Kidney (tissue), 14 donors: ENCODE results near the gene DUSP9. TPM values are rescaled to one million over a fixed set of nuclear protein-coding genes. Genes with fewer than 3 reads are reported as not detected.
A peak's percentile ranks its signal among the peaks of the same experiment; 100 is the strongest.

ENCODE experiments used
- DNase-seq, 5 donors: peaks; one replicate each; pipeline ENCODE4 v3.0.0-alpha.2; 2013 to 2020
- FAIRE-seq: peaks from 2 replicates; lab custom pipeline; 2012; peaks lifted over from hg19 to GRCh38; lab: Jason Lieb, UNC
- H3K27ac ChIP-seq, 2 donors: one replicate each; pipeline ENCODE4 v1.7.0; 2013; ENCODE audit warnings: low read depth in 2 of 2, low read length in 2 of 2, inconsistent platforms in 1 of 2
- H3K27me3 ChIP-seq: one replicate; pipeline ENCODE4 v1.7.1; 2013; ENCODE audit warnings: low read length, inconsistent platforms; ENCODE audit not compliant: control insufficient read depth, insufficient read depth
- H3K36me3 ChIP-seq, 3 donors: one replicate each; pipeline versions ENCODE4 v1.7.0 to v1.7.1; 2013; ENCODE audit warnings: low read length in 3 of 3, control low read depth in 1 of 3, inconsistent platforms in 1 of 3; ENCODE audit not compliant: insufficient read depth in 3 of 3, control insufficient read depth in 2 of 3
- H3K4me1 ChIP-seq, 3 donors: one replicate each; pipeline versions ENCODE4 v1.7.0 to v1.7.1; 2013; ENCODE audit warnings: low read length in 3 of 3, inconsistent platforms in 1 of 3, low read depth in 1 of 3; ENCODE audit not compliant: control insufficient read depth in 2 of 3, insufficient read depth in 2 of 3
- H3K4me3 ChIP-seq, 3 donors: one replicate each; pipeline versions ENCODE4 v1.7.0 to v1.8.1; 2013; ENCODE audit warnings: low read length in 3 of 3, control low read depth in 1 of 3, inconsistent platforms in 1 of 3
- H3K9ac ChIP-seq, 3 donors: one replicate each; pipeline versions ENCODE4 v1.7.0 to v1.7.1; 2013; ENCODE audit warnings: low read length in 3 of 3, control low read depth in 1 of 3, inconsistent platforms in 1 of 3
- H3K9me3 ChIP-seq, 3 donors: one replicate each; pipeline versions ENCODE4 v1.7.0 to v1.7.1; 2013; ENCODE audit warnings: low read length in 3 of 3, control low read depth in 1 of 3, inconsistent platforms in 1 of 3; ENCODE audit not compliant: control insufficient read depth in 2 of 3, insufficient read depth in 1 of 3
- CTCF ChIP-seq: IDR thresholded peaks from 3 replicates; pipeline ENCODE4 v1.5.1; 2012; ENCODE audit warnings: mild to moderate bottlenecking, moderate library complexity, borderline replicate concordance; ENCODE audit not compliant: insufficient read depth; ENCODE audit errors: extremely low read depth
- intact Hi-C: fragments of 100-400 bp; cut with DNase I; formaldehyde crosslinking; loops from one replicate; pipeline ENCODE4 v1.11.1; 2022
- polyA plus RNA-seq: library from polyadenylated mRNA; stranded (reverse); fragments of 350-450 nt; fragmentation: Illumina TruSeq; extraction: RNeasy Lipid Tissue Mini Kit (QIAGEN cat#74804); gene quantifications from one replicate; pipeline ENCODE4 v1.2.3, GENCODE V29; 2014; ENCODE audit warnings: low read depth, low replicate concordance; ENCODE audit not compliant: insufficient read depth
- total RNA-seq: library from RNA; stranded (reverse); fragmentation: NEBNext Ultra II Directional; extraction: Animal tissue kit (Norgen Biotek cat#: 25700); gene quantifications from one replicate; pipeline ENCODE4 v1.2.1, GENCODE V29; 2021
- donor health status: control.
- donor health status: control.
- donor health status: control.
- donor health status: control.
- donor health status: control.
- donor health status: DM: yes; HTN: yes; CAD: no.
- donor health status: Normal renal cell carcinoma (clear cell type).

The DUSP9 gene
- total and polyA plus RNA-seq, 2 donors from 2014 or later = 4.7 to 81.4 TPM

GRCh38 chrX:153612413-153612812 is 34.6 kb upstream of the DUSP9 start:
- no peak for FAIRE-seq
- Histone ChIP-seq H3K4me1 (peaks cover 0 to 6% (median 0%) of the 10 kb centered on the region in 3 donors), H3K9ac (no peak overlapping the region), H3K4me3 (no peak overlapping the region), H3K27ac (peak overlapping the region; percentile 22 to 53), H3K27me3 (no peaks in the 10 kb centered on the region), H3K36me3 (no peaks in the 10 kb centered on the region), H3K9me3 (no peaks in the 10 kb centered on the region)
- TF ChIP-seq CTCF = no peak
- DNase-seq = peak in 1 of 5 donors; percentile 55
- intact Hi-C loops = no loop called here

- Histone ChIP-seq H3K4me1 (peaks cover 0 to 4% (median 0%) of the 10 kb centered on the region in 3 donors), H3K9me3 (no peaks in the 10 kb centered on the region), H3K4me3 (no peak overlapping the region), H3K9ac (no peak overlapping the region), H3K36me3 (no peaks in the 10 kb centered on the region), H3K27me3 (no peaks in the 10 kb centered on the region), H3K27ac (no peak overlapping the region)
- TF ChIP-seq CTCF = no peak
- intact Hi-C loops = no loop called here
- FAIRE-seq (no peak), DNase-seq (no peak)
Observed at GRCh38 chrX:153614818-153615217, 32.2 kb upstream of the DUSP9 start.

GRCh38 chrX:153620576-153620975 is 26.4 kb upstream of the DUSP9 start:
- no peaks in the 10 kb centered on the region for H3K36me3 ChIP-seq
- H3K4me3 ChIP-seq = no peak overlapping the region
- TF ChIP-seq CTCF = no peak
- no peak overlapping the region for H3K27ac ChIP-seq
- H3K4me1 ChIP-seq = peaks cover 0 to 2% (median 0%) of the 10 kb centered on the region in 3 donors
- intact Hi-C loops = no loop called here
- no peaks in the 10 kb centered on the region for H3K27me3 ChIP-seq
- H3K9ac ChIP-seq = no peak overlapping the region
- FAIRE-seq (no peak), DNase-seq (no peak)
- H3K9me3 ChIP-seq = no peaks in the 10 kb centered on the region
